GM19025 (cell line): ENCODE results near the gene SPAM1.
"Not testable (repeated sequence)": the region's sequence is repeated elsewhere in the genome, so short reads cannot be mapped to it uniquely, and the experiment has no call there.

ENCODE experiments used
- ATAC-seq: cut with Tn5 transposase; IDR thresholded peaks from one replicate; pipeline ENCODE4 v1.9.1; 2021; ENCODE audit warnings: mild to moderate bottlenecking, low read depth, moderate library complexity; ENCODE audit not compliant: unreplicated experiment

The SPAM1 gene

GRCh38 chr7:123948136-123948535, 23.1 kb downstream of the SPAM1 start:
- no peak for ATAC-seq

GRCh38 chr7:123958186-123958703, 33.2 kb downstream of the SPAM1 start:
- ATAC-seq: no peak

GRCh38 chr7:123961771-123962170, 36.7 kb downstream of the SPAM1 start:
- no peak for ATAC-seq

- no peak for ATAC-seq
These were observed 41.9 kb downstream of the SPAM1 start for GRCh38 chr7:123966936-123967335.

- ATAC-seq: no peak
These were observed 47.0 kb downstream of the SPAM1 start for GRCh38 chr7:123972045-123972444.

DNA sequence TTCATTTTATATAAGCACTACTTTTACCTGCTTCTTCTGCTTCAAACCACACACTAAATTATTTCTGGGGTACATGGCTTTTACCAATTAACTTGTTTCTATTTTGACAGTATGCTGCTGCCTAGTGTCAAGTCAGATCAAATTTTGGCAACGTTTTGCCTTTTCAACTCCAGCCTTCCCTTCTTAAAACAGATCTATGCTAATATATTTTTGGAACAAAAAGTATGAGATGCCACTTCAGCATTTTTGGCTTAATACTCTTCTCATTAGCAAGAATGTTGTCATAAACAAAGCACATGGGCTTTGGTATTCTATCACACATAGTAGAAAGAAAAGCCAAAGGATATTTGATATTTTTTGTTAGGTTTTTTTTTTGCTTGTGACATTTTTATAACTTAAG, 47.8 kb downstream of the SPAM1 start:
- no peak for ATAC-seq

DNA sequence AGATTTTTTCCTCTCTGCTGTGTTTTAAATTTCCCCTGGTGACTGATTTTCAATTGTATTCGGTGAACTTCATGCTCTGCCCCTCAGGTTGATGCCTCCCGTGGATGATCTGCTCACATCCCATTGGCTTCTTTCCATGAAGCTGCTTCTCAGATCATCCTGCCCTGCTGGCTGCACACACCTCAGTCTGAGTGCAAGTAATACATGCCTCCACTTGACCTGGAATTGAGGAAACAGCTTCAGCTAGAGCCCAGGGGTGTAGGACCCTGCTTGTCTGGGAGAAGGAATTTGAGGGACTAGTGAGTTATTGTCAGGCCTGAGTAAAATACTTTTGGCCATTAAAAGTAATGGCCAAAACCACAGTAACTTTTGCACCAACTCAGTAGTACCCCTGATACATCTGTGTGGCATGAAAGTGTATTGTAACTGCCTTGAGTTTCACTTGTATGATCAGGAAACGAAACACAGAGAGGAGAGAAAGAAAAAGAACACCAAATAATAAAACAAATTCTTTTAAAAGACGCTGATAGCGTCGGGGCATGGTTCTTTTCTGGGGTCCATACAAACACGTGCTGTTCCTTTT, 49.4 kb downstream of the SPAM1 start:
- no peak for ATAC-seq

DNA sequence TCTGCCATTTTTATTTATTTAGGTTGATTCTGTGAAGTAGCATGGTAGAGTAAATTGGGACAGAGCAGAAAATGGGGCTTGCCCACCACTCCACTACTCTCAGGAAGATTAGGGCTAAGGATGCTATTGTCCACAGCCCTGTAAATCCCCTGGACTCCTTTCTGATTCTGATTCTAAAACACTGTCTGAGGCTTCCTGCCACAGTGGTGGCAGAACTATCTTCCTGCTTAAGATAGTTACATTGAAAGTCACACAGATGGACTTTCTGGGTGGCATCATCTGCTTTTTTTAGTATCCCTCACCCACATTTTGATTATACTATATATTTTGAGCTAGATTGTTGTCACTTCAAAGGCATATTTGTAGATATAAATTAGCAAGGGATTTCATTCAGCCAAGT, 50.0 kb downstream of the SPAM1 start:
- no peak for ATAC-seq

GRCh38 chr7:123977081-123977480, 52.0 kb downstream of the SPAM1 start:
- ATAC-seq: no peak

GRCh38 chr7:123979876-123980275, 54.8 kb downstream of the SPAM1 start:
- no peak for ATAC-seq

DNA sequence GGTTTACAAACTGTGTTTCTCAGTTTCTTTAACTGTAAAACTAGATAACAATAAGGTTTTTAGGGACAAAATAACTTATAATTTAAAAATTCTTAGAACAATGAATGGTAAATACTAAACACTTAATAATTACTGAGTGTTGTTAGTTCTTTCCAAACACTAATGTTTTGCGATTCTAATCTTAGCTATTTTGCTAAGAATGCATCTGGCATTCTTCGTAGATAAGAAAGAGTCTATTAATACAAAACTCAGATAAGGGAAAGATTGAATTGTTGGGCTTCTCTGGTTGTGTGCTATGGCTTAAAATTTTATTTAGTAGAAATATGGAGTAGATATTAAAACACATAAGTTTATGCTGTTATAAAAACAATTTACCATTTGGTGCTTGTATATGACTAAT, 62.4 kb downstream of the SPAM1 start:
- no peak for ATAC-seq

- no peak for ATAC-seq
These were observed 68.0 kb downstream of the SPAM1 start for GRCh38 chr7:123992913-123993518.

GRCh38 chr7:123993996-123994395, 69.0 kb downstream of the SPAM1 start:
- no peak for ATAC-seq

- no peak for ATAC-seq
These were observed 69.4 kb downstream of the SPAM1 start for GRCh38 chr7:123994449-123994848.

DNA sequence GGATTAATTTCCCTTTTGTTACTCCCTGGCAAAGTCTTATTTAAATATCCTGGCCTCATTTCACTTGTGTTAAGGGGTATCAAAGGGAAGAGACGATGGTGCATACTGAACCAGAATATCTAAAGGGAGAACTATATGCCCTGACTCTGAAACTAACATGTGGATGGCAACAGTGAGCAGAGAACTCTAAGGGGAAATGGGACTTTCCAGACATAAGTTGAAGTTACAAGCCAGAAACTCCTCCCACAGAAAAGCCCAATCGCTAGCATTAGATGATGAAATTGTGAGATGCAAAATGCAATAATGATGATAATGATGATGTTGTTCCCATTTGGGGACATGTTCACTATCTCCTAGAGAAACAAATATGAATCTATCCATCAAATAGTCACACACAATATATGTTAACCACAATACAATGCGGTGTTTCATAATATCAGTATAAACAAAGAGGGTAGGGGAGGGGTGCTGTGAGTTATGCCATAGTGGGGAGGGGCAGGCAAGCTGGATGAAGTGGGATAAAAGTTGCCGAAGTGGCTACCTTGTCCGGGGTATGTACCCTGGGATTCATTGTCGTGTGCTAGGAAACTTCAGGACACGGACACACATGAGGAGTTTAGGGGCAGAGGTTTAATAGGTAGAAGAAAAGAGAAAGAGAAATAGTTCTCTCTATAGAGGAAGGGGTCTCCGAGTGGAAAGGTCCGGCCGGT, 70.7 kb downstream of the SPAM1 start:
- ATAC-seq: no peak

GRCh38 chr7:123996327-123996625, 71.2 kb downstream of the SPAM1 start:
- ATAC-seq: no peak

GRCh38 chr7:123998921-123999320, 73.9 kb downstream of the SPAM1 start:
- ATAC-seq: no peak

- no peak for ATAC-seq
These were observed 74.7 kb downstream of the SPAM1 start for GRCh38 chr7:123999703-124000102.

GRCh38 chr7:124008296-124008695, 83.3 kb downstream of the SPAM1 start:
- not testable (repeated sequence) for ATAC-seq

GRCh38 chr7:124009321-124009720, 84.3 kb downstream of the SPAM1 start:
- ATAC-seq: no peak
